ENCODE measurements around the gene GRM7.

DNA sequence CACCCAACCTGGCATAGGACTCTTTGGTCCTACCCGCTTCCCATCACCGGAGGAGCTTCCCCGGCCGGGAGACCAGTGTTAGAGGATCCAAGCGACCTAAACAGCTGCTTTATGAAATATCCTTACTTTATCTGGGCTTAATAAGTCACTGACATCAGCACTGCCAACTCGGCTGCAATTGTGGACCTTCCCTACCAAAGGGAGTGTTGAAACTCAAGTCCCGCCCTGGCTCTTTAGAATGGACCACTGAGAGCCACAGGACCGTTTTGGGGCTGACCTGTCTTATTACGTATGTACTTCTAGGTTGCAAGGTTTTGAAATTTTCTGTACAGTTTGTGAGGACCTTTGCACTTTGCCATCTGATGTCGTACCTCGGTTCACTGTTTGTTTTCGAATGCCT is 879.5 kb downstream of the GRM7 start:
- no peak for TF ChIP-seq POLR2A (IDR thresholded peaks at IDR 0.05)
- TF ChIP-seq CTCF (IDR thresholded peaks at IDR 0.05), result no peak
- TF ChIP-seq EP300 (IDR thresholded peaks at IDR 0.05), result no peak
